ENCODE data around the gene SRSF7. TPM values are rescaled to one million over a fixed set of nuclear protein-coding genes. Genes with fewer than 3 reads are reported as not detected.
"Not testable (repeated sequence)": the region's sequence is repeated elsewhere in the genome, so short reads cannot be mapped to it uniquely, and the experiment has no call there.

The SRSF7 gene
- total RNA-seq = 100 to 1,000 TPM in 1 of 2 donors, 10 to 100 TPM in 1; 83.3 to 139 TPM
- polyA plus RNA-seq (ENCODE audit: insufficient read length in 6 of 6) = 100 to 1,000 TPM; 227 to 290 (median 233) TPM
- long read RNA-seq, donor 1, transcript SRSF7-204 (9 exons, 2,857 nt) = minor isoform, 13 of 152 reads
- long read RNA-seq, donor 1, transcript SRSF7-201 (8 exons, 2,489 nt) = major isoform, 50 of 152 reads
- long read RNA-seq, donor 1, transcript SRSF7-208 (7 exons, 1,903 nt) = minor isoform, 8 of 152 reads
- long read RNA-seq, donor 1, transcript SRSF7-209 (7 exons, 2,453 nt) = minor isoform, 16 of 152 reads
- long read RNA-seq, donor 1, partial matches to known transcripts = 54 of 152 reads
- long read RNA-seq, donor 1, other reads (novel, unspliced or antisense) = 0 of 152 reads
- long read RNA-seq, donor 2, transcript SRSF7-209 (7 exons, 2,453 nt) = minor isoform, 10 of 113 reads
- long read RNA-seq, donor 2, transcript SRSF7-211 (3 exons, 680 nt) = minor isoform, 6 of 113 reads
- long read RNA-seq, donor 2, transcript SRSF7-201 (8 exons, 2,489 nt) = major isoform, 41 of 113 reads
- long read RNA-seq, donor 2, transcript SRSF7-208 (7 exons, 1,903 nt) = minor isoform, 10 of 113 reads
- long read RNA-seq, donor 2, partial matches to known transcripts = 40 of 113 reads
- long read RNA-seq, donor 2, other reads (novel, unspliced or antisense) = 0 of 113 reads
- long read RNA-seq, donor 3, transcript SRSF7-208 (7 exons, 1,903 nt) = minor isoform, 7 of 64 reads
- long read RNA-seq, donor 3, transcript SRSF7-209 (7 exons, 2,453 nt) = minor isoform, 10 of 64 reads
- long read RNA-seq, donor 3, transcript SRSF7-201 (8 exons, 2,489 nt) = major isoform, 37 of 64 reads
- long read RNA-seq, donor 3, partial matches to known transcripts = 6 of 64 reads
- long read RNA-seq, donor 3, other reads (novel, unspliced or antisense) = 0 of 64 reads
- long read RNA-seq, donor 4, transcript SRSF7-208 (7 exons, 1,903 nt) = minor isoform, 5 of 66 reads
- long read RNA-seq, donor 4, transcript SRSF7-201 (8 exons, 2,489 nt) = major isoform, 38 of 66 reads
- long read RNA-seq, donor 4, transcript SRSF7-204 (9 exons, 2,857 nt) = minor isoform, 6 of 66 reads
- long read RNA-seq, donor 4, partial matches to known transcripts = 5 of 66 reads
- long read RNA-seq, donor 4, other reads (novel, unspliced or antisense) = 5 of 66 reads
- long read RNA-seq, donor 5, transcript SRSF7-204 (9 exons, 2,857 nt) = minor isoform, 8 of 123 reads
- long read RNA-seq, donor 5, transcript SRSF7-209 (7 exons, 2,453 nt) = minor isoform, 13 of 123 reads
- long read RNA-seq, donor 5, transcript SRSF7-201 (8 exons, 2,489 nt) = major isoform, 48 of 123 reads
- long read RNA-seq, donor 5, transcript SRSF7-208 (7 exons, 1,903 nt) = minor isoform, 9 of 123 reads
- long read RNA-seq, donor 5, partial matches to known transcripts = 38 of 123 reads
- long read RNA-seq, donor 5, other reads (novel, unspliced or antisense) = 0 of 123 reads
- long read RNA-seq, donor 6, transcript SRSF7-201 (8 exons, 2,489 nt) = major isoform, 60 of 129 reads
- long read RNA-seq, donor 6, transcript SRSF7-208 (7 exons, 1,903 nt) = minor isoform, 7 of 129 reads
- long read RNA-seq, donor 6, transcript SRSF7-204 (9 exons, 2,857 nt) = minor isoform, 8 of 129 reads
- long read RNA-seq, donor 6, transcript SRSF7-209 (7 exons, 2,453 nt) = minor isoform, 16 of 129 reads
- long read RNA-seq, donor 6, partial matches to known transcripts = 33 of 129 reads
- long read RNA-seq, donor 6, other reads (novel, unspliced or antisense) = 0 of 129 reads
- long read RNA-seq, donor 7, transcript SRSF7-201 (8 exons, 2,489 nt) = major isoform, 24 of 46 reads
- long read RNA-seq, donor 7, transcript SRSF7-208 (7 exons, 1,903 nt) = minor isoform, 11 of 46 reads
- long read RNA-seq, donor 7, transcript SRSF7-209 (7 exons, 2,453 nt) = minor isoform, 6 of 46 reads
- long read RNA-seq, donor 7, partial matches to known transcripts = 0 of 46 reads
- long read RNA-seq, donor 7, other reads (novel, unspliced or antisense) = 0 of 46 reads
- long read RNA-seq, donor 8, transcript SRSF7-201 (8 exons, 2,489 nt) = major isoform, 27 of 88 reads
- long read RNA-seq, donor 8, transcript SRSF7-208 (7 exons, 1,903 nt) = minor isoform, 7 of 88 reads
- long read RNA-seq, donor 8, partial matches to known transcripts = 36 of 88 reads
- long read RNA-seq, donor 8, other reads (novel, unspliced or antisense) = 5 of 88 reads
- long read RNA-seq, donor 9 = 0 reads
- long read RNA-seq, donor 10, transcript SRSF7-201 (8 exons, 2,489 nt) = major isoform, 31 of 42 reads
- long read RNA-seq, donor 10, partial matches to known transcripts = 3 of 42 reads
- long read RNA-seq, donor 10, other reads (novel, unspliced or antisense) = 3 of 42 reads
- long read RNA-seq, donor 11, transcript SRSF7-209 (7 exons, 2,453 nt) = minor isoform, 18 of 67 reads
- long read RNA-seq, donor 11, transcript SRSF7-201 (8 exons, 2,489 nt) = major isoform, 27 of 67 reads
- long read RNA-seq, donor 11, transcript SRSF7-208 (7 exons, 1,903 nt) = minor isoform, 7 of 67 reads
- long read RNA-seq, donor 11, partial matches to known transcripts = 10 of 67 reads
- long read RNA-seq, donor 11, other reads (novel, unspliced or antisense) = 0 of 67 reads
- long read RNA-seq, donor 12, transcript SRSF7-204 (9 exons, 2,857 nt) = minor isoform, 8 of 64 reads
- long read RNA-seq, donor 12, transcript SRSF7-209 (7 exons, 2,453 nt) = minor isoform, 9 of 64 reads
- long read RNA-seq, donor 12, transcript SRSF7-201 (8 exons, 2,489 nt) = major isoform, 11 of 64 reads
- long read RNA-seq, donor 12, partial matches to known transcripts = 28 of 64 reads
- long read RNA-seq, donor 12, other reads (novel, unspliced or antisense) = 0 of 64 reads

DNA sequence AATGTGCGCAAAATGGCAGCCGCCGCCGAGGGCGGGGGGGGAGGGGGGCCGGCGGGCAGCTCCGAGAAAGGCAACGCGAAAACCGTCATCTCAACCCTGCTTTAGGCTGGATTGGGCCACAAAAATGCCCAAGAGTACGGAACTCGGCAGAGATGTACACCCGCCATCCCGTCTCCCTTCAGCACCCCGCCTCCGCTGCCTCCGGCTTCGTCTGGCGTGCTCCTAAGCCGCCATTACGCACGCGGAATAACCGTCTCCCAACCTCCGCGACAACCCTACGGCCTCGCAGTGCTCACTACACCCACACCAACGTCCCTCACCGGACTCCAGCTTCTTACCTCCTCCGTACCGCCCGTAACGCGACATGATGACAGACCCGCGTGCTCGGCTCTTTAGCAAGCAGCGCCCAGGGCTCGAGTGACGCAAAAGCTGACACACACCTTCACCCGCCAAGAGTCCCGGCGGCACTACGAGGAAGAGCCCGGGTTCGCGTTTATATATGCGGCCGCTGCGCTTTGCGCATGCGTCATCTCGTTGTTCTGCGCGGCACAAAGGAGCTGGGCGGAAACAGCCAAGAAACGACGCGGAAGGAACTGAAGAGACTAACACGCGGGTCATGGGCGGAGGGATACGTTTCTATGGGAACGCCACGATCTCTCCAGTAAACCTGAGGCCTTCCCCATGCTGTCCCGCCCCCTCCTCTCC lies at the start of gene SRSF7:
TSS of gene SRSF7 (minus strand) at position 471 of the 705 bp plus-strand sequence. CDS start at position 366, 105 bp downstream.
- H3K4me1 ChIP-seq = peaks cover 14 to 54% of the 10 kb centered on the region in 2 donors
- H3K4me3 ChIP-seq = peak within 1 kb of the TSS; percentile 82 to 83
- H3K27ac ChIP-seq = peak within 1 kb of the TSS; percentile 95 to 100
- intact Hi-C loops (cut with DNase I) = no loop called here
- no peaks in the 10 kb centered on the region for H3K9me3 ChIP-seq
- DNase-seq (peak; percentile 98 to 100 (median 99)), ATAC-seq (peak; percentile 94)
- TF ChIP-seq, protein P1, sequence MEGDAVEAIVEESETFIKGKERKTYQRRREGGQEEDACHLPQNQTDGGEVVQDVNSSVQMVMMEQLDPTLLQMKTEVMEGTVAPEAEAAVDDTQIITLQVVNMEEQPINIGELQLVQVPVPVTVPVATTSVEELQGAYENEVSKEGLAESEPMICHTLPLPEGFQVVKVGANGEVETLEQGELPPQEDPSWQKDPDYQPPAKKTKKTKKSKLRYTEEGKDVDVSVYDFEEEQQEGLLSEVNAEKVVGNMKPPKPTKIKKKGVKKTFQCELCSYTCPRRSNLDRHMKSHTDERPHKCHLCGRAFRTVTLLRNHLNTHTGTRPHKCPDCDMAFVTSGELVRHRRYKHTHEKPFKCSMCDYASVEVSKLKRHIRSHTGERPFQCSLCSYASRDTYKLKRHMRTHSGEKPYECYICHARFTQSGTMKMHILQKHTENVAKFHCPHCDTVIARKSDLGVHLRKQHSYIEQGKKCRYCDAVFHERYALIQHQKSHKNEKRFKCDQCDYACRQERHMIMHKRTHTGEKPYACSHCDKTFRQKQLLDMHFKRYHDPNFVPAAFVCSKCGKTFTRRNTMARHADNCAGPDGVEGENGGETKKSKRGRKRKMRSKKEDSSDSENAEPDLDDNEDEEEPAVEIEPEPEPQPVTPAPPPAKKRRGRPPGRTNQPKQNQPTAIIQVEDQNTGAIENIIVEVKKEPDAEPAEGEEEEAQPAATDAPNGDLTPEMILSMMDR (IDR thresholded peaks at IDR 0.05) = no peak
- H3K36me3 ChIP-seq = peaks cover 0 to 39% of the 10 kb centered on the region in 2 donors
- H3K27me3 ChIP-seq = no peaks in the 10 kb centered on the region

DNA sequence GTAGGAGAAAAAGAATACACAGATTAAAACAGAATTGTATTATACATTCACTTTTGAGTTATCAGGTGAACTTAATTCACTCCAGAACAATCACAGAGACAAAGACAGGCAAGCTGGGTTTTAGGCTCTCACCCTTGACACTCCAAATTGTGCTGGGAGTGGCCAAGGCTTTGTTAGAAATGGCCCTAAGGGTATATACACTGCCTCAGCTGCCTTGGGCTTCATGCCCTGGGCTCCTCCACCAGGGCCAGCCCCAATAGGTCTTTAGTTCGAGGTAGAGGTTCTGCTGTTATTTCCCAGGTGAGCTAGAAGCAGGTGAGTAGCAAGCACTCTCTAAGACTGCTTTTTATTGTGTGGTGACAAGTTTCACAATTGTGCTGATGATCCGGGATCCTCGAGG lies 46.8 kb upstream of the SRSF7 start:
- H3K4me3 ChIP-seq = no peak overlapping the region
- no peaks in the 10 kb centered on the region for H3K27me3 ChIP-seq
- no peak for DNase-seq
- TF ChIP-seq, protein P1 (IDR thresholded peaks at IDR 0.05) = no peak
- no peaks in the 10 kb centered on the region for H3K9me3 ChIP-seq
- intact Hi-C loops (cut with DNase I) = no loop called here
- ATAC-seq = no peak
- no peak overlapping the region for H3K27ac ChIP-seq
- H3K4me1 ChIP-seq = no peaks in the 10 kb centered on the region
- peaks cover 0 to 32% of the 10 kb centered on the region in 2 donors for H3K36me3 ChIP-seq

DNA sequence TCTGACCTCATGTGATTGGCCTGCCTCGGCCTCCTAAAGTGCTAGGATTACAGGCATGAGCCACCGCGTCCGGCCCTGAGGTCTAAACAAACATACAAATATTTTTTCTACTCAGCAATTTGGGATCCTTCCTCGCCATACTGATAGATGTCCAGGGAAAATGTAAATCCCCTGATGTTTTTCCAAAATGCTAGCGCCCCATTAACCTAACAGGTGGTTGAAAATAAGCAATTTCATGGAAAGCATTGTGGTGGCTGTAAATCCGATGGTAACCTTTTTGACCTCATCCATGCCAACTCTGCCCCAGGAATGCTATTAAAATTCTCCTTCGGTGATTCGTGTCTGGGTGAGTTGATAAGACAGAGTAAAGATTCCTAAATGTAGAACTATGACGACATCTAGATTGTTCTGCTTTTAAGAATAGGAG lies 46.1 kb upstream of the SRSF7 start:
- TF ChIP-seq, protein P1 (IDR thresholded peaks at IDR 0.05) = no peak
- H3K4me3 ChIP-seq = no peak overlapping the region
- intact Hi-C loops (cut with DNase I) = no loop called here

DNA sequence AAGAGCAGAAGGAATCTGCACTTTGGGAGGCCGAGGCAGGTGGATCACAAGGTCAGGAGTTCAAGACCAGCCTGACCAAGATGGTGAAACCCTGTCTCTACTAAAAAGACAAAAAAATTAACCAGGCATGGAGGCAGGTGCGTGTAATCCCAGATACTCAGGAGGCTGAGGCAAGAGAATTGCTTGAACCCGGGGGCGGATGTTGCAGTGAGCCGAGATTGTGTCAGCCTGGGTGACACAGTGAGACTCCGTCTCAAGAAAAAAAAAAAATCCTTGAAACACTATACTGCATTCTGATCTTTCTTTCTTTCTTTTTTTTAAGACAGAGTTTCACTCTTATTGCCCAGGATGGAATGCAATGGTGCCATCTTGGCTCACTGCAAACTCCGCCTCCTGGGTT lies 43.9 kb upstream of the SRSF7 start:
- H3K4me1 ChIP-seq; intact Hi-C loops (cut with DNase I); H3K27me3 ChIP-seq; H3K36me3 ChIP-seq; H3K27ac ChIP-seq; H3K9me3 ChIP-seq; H3K4me3 ChIP-seq; ATAC-seq; DNase-seq: not testable (repeated sequence)

More for the DNA sequence above, 46.1 kb upstream of the SRSF7 start:
- peaks cover 0 to 26% of the 10 kb centered on the region in 2 donors for H3K36me3 ChIP-seq
- peaks cover 0 to under 1% of the 10 kb centered on the region in 2 donors for H3K4me1 ChIP-seq
- ATAC-seq (no peak), DNase-seq (no peak)
- no peak overlapping the region for H3K27ac ChIP-seq
- no peaks in the 10 kb centered on the region for H3K27me3 ChIP-seq
- H3K9me3 ChIP-seq = no peaks in the 10 kb centered on the region

All from left lung (tissue), 14 donors.